DOHH2 (cell line): ENCODE measurements around the gene FHOD3.

Source experiments
- CTCF ChIP-seq: fragments of 200-600 bp; sonication (generic); IDR thresholded peaks from one replicate; pipeline ENCODE4 v1.5.1; 2014; ENCODE audit warnings: antibody characterized with exemption, mild to moderate bottlenecking, low read depth, low read length; ENCODE audit not compliant: poor library complexity, severe bottlenecking
- EZH2phosphoT487 ChIP-seq: fragments of 200-600 bp; sonication (generic); IDR thresholded peaks from 2 replicates; pipeline ENCODE4 v1.6.1; 2017; ENCODE audit warnings: borderline replicate concordance, mild to moderate bottlenecking, antibody characterized with exemption, low read length, moderate library complexity, mixed read lengths

GRCh38 chr18:36613069-36613468 lies 315.6 kb downstream of the FHOD3 start:
- no peak for TF ChIP-seq CTCF
- TF ChIP-seq EZH2phosphoT487 = no peak
